ENCODE data around the gene PDXK. TPM values are rescaled to one million over a fixed set of nuclear protein-coding genes. Genes with fewer than 3 reads are reported as not detected.
"Not testable (repeated sequence)": the region's sequence is repeated elsewhere in the genome, so short reads cannot be mapped to it uniquely, and the experiment has no call there.

The PDXK gene
- 47.0 and 87.4 TPM in 2 replicates for total RNA-seq

DNA sequence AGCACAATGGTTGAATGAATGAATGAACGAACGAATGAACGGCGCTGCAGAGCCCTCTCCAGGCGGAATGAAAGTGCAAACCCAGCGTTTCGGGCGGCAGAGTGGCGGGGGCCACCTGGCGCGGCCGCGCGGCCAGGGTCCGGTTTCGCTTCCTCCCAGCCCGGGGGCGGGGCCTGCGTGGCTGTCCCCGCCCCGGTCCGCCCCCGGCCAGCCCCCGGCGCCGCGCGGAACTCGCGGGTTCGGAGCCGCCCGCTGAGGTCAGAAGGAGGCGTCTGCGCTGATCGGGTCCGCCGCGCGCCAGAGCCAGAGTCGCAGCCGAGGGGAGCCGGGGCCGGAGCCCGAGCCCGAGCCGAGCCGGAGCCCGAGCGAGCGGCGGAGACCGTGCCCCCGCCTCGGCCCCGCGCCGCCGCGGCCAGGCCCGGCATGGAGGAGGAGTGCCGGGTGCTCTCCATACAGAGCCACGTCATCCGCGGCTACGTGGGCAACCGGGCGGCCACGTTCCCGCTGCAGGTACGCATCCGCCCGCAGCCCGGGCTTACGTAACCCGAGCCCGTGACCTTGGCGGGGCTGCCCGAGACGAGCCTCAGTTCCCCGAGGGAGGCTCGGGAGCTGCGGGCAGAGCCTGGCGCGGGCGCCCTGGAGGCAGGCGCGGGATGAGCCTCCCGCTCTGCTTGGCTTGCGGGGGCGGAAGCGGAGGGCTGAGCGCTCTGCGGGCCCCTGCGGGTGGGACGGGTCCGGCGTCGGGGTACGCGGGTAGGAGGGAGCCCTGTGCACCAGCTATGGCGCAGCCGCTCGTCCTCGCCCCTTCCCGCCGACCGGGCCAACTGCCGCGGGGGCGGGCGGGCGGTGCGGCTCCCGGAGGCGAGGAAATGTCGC lies at the start of gene PDXK:
PDXK (plus strand) TSS at position 258 of the 876 bp plus-strand sequence; CDS start at position 424, 166 bp downstream.
- peak; percentile 84 for DNase-seq

DNA sequence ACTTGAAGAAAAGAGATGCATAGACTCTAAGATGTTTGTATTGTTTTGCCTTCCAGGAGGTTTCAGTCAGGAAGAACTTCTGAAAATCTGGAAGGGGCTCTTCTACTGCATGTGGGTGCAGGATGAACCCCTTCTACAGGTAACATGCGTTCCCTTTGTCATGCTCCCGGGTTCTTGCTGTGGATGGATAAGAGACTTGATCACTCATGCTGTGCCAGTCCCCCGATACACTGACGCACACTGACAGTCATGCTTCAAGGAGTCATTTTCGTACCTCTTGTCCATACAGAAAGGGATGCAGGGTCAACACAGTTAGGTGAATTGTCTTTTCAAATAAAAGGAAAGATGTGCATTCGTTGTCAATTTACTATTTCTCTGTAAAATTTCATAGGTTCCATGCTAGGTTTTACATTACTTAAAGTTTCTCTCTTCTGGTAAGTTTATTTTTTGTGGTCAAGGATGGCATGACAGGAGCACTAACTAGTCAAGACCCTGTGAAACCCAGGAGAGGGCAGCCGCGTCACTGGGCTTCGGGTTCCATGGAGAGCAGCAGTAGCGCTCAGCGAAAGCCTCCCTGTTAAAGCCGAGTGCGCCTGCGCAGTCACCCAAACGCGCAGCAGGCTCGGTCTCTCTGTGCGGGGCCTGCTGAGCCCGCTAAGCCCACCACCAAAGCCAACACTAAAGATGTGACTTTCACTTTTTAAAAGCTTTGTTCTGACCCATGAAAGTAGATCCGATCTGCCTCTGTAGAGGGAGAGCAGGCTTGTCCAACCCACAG lies 48.9 kb upstream of the PDXK start:
- no peak for DNase-seq

DNA sequence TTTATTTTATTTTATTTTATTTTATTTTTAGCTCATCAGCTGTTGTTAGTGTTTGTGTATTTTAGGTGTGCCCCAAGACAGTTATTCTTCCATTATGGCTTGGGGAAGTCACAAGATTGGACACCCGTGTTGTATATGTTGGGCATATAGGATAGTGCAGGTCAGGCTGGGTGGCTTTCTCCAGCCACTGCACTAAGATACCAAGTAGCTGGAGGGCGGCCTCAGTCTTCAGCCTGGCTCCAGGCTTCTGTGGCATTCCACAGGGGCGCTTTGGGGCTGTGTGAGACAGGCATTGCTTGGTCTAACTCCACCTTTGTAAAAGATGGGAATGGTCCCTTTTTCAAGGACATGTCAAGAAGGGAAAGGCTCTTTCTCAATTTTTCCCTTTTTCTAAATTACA lies 43.1 kb upstream of the PDXK start:
- DNase-seq: no peak

- DNase-seq: no peak
Observed at GRCh38 chr21:43676391-43676790, 42.5 kb upstream of the PDXK start.

- no peak for DNase-seq
Observed at GRCh38 chr21:43679951-43680350, 39.0 kb upstream of the PDXK start.

DNA sequence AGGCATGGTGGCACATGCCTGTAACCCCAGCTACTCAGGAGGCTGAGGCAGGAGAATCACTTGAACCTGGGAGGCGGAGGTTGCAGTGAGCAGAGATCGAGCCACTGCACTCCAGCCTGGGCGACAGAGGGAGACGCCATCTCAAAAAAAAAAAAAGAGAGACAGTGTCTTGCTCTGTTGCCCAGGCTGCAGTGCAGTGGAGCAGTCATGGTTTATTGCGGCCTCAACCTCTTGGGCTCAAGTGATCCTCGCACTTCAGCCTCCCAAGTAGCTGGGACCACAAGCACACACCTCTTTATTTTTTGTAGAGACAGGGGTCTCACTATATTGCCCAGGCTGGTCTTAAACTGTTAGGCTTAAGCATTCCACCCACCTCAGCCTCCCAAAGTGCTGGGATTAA lies 38.5 kb upstream of the PDXK start:
- not testable (repeated sequence) for DNase-seq

DNA sequence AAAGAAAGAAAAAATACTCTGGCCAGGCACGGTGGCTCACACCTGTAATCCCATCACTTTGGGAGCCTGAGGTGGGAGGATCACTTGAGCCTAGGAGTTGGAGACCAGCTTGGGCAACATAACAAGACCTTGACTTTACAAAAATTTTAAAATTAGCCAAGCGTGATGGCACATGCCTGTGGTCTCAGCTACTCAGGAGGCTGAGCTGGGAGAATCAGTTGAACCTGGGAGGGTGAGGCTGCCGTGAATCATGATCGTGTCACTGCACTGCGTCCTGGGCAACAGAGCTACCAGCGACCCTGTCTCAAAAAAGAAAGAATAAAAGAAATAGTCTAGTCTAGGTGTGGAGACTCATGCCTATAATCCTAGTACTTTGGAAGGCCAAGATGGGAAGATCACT lies 37.3 kb upstream of the PDXK start:
- DNase-seq: no peak

GRCh38 chr21:43684424-43684823 lies 34.5 kb upstream of the PDXK start:
- peak; percentile 78 for DNase-seq

- DNase-seq: no peak
Observed at GRCh38 chr21:43686811-43687565, 31.9 kb upstream of the PDXK start.

DNA sequence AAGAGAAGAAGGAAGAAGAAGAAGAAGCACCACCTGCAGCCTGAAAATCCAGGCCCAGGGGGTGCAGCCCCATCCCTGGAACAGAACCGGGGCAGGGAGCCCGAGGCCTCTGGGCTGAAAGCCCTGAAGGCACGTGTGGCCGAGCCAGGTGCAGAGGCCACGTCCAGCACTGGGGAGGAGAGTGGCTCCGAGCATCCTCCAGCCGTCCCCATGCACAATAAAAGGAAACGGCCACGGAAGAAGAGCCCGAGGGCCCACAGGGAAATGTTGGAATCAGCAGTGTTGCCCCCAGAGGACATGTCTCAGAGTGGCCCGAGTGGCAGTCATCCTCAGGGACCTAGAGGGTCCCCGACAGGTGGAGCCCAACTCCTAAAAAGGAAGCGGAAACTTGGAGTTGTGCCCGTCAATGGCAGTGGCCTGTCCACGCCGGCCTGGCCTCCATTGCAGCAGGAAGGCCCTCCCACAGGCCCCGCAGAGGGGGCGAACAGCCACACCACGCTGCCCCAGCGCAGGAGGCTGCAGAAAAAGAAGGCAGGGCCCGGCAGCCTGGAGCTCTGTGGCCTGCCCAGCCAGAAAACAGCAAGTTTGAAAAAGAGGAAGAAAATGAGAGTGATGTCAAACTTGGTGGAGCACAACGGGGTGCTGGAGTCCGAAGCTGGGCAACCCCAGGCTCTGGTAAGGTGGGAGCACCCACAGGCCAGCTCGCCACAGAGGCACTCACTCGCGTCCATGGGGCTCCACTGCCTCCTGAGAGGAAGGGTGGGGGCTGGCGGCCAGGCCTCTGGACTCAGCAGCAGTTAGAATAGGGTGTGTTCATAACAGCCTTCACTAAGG lies 31.1 kb upstream of the PDXK start:
- no peak for DNase-seq

- no peak for DNase-seq
Observed at GRCh38 chr21:43688906-43689305, 30.0 kb upstream of the PDXK start.

DNA sequence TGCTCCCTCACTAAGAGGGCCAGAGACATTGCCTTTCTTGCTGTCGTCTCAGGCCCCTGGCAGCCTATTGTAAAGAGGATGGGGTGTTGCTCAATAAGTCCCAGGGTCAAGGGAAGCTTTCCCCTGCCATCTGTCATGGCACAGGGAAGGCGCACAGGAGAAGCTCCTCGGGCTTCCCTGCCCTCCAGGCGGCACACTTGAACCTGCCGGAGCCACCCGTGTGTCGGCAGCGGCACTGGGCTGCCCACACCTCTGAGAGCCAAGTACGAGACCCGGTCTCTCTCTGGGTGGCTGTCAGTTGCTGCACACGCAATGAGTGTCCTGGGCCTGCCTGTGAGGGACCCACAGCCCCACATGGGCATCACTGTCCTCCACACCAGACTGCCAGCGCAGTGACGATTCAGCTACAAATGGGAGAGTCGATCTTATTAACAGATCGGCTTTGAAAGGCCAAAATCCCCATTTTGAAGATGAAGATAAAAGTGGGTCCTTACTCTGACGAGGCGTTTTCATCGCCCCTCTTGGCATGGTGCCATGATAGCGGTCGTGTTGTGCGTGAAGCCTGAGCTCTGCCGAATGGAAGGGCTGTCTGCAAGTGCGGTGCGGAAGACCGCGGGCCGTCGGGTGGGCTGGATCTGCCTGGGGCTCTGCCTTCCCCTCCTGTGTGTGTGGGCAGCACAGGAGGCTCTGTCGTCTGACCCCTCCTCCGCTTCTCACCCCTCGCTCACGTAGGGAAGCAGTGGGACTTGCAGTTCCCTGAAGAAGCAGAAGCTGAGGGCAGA lies 29.2 kb upstream of the PDXK start:
- no peak for DNase-seq

- no peak for DNase-seq
Observed at GRCh38 chr21:43690346-43690745, 28.6 kb upstream of the PDXK start.

GRCh38 chr21:43691086-43691795 lies 27.7 kb upstream of the PDXK start:
- DNase-seq: no peak

DNA sequence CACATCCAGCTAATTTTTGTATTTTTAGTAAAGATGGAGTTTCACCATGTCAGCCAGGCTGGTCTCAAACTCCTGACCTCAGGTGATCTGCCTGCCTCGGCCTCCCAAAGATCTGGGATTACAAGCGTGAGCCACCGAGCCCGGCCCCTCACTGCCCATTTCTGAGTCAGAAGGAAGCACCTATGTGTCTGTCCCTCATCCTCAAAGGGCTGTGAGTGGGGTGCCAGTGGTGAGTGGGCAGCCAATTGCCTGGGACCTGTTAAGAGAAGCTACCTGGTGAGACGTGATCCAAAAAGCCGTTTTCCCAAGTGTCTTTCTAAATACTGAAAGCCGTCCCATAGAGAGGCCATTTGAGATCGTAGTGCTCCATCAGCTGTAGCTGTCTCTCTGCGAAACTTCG lies 27.1 kb upstream of the PDXK start:
- DNase-seq: no peak

- DNase-seq: no peak
Observed at GRCh38 chr21:43692949-43693348, 26.0 kb upstream of the PDXK start.

DNA sequence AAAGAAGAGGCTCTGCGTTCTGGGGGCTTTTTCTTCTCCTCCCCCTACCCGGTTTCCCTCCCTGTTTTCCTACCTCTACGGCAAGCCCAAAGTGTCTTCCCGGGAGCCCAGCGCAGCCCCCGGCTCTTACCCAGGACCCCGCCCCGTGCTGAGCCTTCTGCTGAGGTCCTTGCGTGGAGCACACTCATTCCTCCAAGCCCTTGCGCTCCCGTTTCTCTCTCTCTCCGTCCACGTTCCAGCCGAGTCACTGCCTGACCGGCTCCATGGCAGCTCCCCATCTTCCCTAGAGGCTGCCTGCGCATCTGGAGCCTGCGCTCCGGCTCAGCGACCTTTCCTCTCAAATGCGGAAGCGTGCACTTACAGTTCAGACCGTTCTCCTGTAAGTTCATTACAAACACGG lies 24.9 kb upstream of the PDXK start:
- no peak for DNase-seq

GRCh38 chr21:43694437-43695079 lies 24.4 kb upstream of the PDXK start:
- no peak for DNase-seq

DNA sequence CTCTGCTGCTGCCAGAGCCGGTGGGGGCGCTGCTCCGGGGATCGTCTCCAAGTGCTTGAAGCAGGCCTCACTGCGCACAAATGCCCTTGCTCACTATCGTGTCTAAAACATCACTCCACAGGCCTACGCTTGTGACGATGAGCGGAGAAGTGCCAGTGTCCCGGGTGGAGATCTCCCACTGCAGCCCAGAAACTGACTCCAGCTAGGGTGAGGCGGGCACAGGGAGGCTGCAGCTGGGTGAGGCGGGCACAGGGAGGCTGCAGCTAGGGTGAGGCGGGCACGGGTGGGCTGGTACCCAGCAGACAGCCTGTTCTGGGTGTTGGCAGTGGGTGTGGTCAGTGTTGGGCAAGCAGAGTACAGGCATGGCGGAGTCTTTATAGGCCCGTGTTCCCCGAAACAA lies 22.7 kb upstream of the PDXK start:
- no peak for DNase-seq

Data from dermis blood vessel endothelial cell (primary cell).